Panc1 (cell line): Measurements from ENCODE around the gene DLGAP3. TPM values are rescaled to one million over a fixed set of nuclear protein-coding genes. Genes with fewer than 3 reads are reported as not detected.

ENCODE experiments used
- ATAC-seq: fragments of 200-7000 bp; cut with Tn5 transposase; 2 replicates; pipeline ENCODE4 v1.9.1; 2020; ENCODE audit warnings: mild to moderate bottlenecking, moderate library complexity
- BruUV-seq: library from RNA; stranded (reverse); fragments of 400-500 nt; replicated peaks from 2 replicates; lab custom pipeline; 2021; lab: Mats Ljungman, UMichigan
- CTCF ChIA-PET: fragments of 300-600 bp; sonication (Branson Sonifier 250); formaldehyde crosslinking; loops from one replicate; lab custom pipeline; 2022; ENCODE audit warnings: antibody characterized with exemption; lab: Charles Lee
- POLR2A ChIA-PET: fragments of 300-600 bp; sonication (Branson Sonifier 250); formaldehyde crosslinking; loops from one replicate; lab custom pipeline; 2022; ENCODE audit warnings: antibody characterized with exemption; lab: Charles Lee
- DNase-seq: peaks from one replicate; pipeline ENCODE4 v3.0.0-alpha.2; 2010; ENCODE audit warnings: low read depth, low spot score
- H3K27ac ChIP-seq: 2 replicates; pipeline ENCODE4 v1.5.1; 2011; ENCODE audit warnings: mild to moderate bottlenecking, low read length, inconsistent platforms
- H3K27me3 ChIP-seq: fragments of 200-500 bp; sonication (Bioruptor generic); 2 replicates; pipeline ENCODE4 v1.6.0; 2014; ENCODE audit warnings: low read length, inconsistent platforms; ENCODE audit not compliant: control insufficient read depth, insufficient read depth
- H3K36me3 ChIP-seq: fragments of 200-500 bp; sonication (Bioruptor generic); 2 replicates; pipeline ENCODE4 v1.5.1; 2014; ENCODE audit warnings: inconsistent platforms, mild to moderate bottlenecking, low read length, moderate library complexity; ENCODE audit not compliant: control insufficient read depth, insufficient read depth
- H3K4me1 ChIP-seq: 2 replicates; pipeline ENCODE4 v1.5.1; 2011; ENCODE audit warnings: inconsistent platforms, mild to moderate bottlenecking, low read length, moderate library complexity; ENCODE audit not compliant: control insufficient read depth, insufficient read depth
- H3K4me3 ChIP-seq, 2 experiments: 2 replicates each; pipeline ENCODE4 v1.5.1; 2011 to 2012; ENCODE audit warnings: low read depth in 2 of 2, low read length in 2 of 2, mild to moderate bottlenecking in 2 of 2, inconsistent platforms in 1 of 2, moderate library complexity in 1 of 2
- H3K9me3 ChIP-seq: fragments of 200-500 bp; sonication (Bioruptor generic); 2 replicates; pipeline ENCODE4 v1.5.1; 2014; ENCODE audit warnings: low read depth, mild to moderate bottlenecking, inconsistent platforms, low read length, moderate library complexity; ENCODE audit not compliant: control insufficient read depth, insufficient read depth
- POLR2AphosphoS5 ChIP-seq: IDR thresholded peaks from 2 replicates; pipeline ENCODE4 v1.6.1; 2012; ENCODE audit warnings: mild to moderate bottlenecking, low read depth, low read length, moderate library complexity
- REST ChIP-seq, 2 experiments: IDR thresholded peaks; 2 replicates each; pipeline ENCODE4 v1.6.1; 2011 to 2012; ENCODE audit warnings: low read depth in 2 of 2, control low read depth in 1 of 2, low read length in 1 of 2, mild to moderate bottlenecking in 1 of 2, moderate library complexity in 1 of 2; ENCODE audit not compliant: insufficient read depth in 1 of 2
- SIN3A ChIP-seq: IDR thresholded peaks from 2 replicates; pipeline ENCODE4 v1.6.1; 2012; ENCODE audit warnings: low read depth, mild to moderate bottlenecking, low read length, moderate library complexity, borderline replicate concordance; ENCODE audit not compliant: insufficient read depth
- TCF7L2 ChIP-seq: IDR thresholded peaks from 2 replicates; pipeline ENCODE4 v1.6.1; 2011; ENCODE audit warnings: mild to moderate bottlenecking, low read depth, low read length, inconsistent platforms
- in situ Hi-C: cut with HindIII; loops from 2 replicates; pipeline ENCODE4 v1.10.0; 2016; ENCODE audit warnings: low sequenced_read_pairs, low pct_unique_long_range_greater_than_20kb
- intact Hi-C: fragments of 100-400 bp; cut with micrococcal nuclease; formaldehyde crosslinking; loops from one replicate; pipeline ENCODE4 v1.10.0; 2022; ENCODE audit not compliant: unreplicated experiment
- total RNA-seq: library from RNA; stranded (reverse); gene quantifications from one replicate; pipeline ENCODE4 v1.2.1, GENCODE V29; 2021; ENCODE audit not compliant: unreplicated experiment
- TF ChIP-seq, protein P1 (sequence below): fragments of 450-650 bp; IDR thresholded peaks from 2 replicates; pipeline ENCODE4 v1.5.1; 2017; ENCODE audit warnings: mild to moderate bottlenecking

Gene DLGAP3
- total RNA-seq, 1 experiment from 2014 or later, result 0.87 TPM

- no peaks in the 10 kb centered on the region for H3K9me3 ChIP-seq
- intact Hi-C loops, result no loop called here
- H3K4me3 ChIP-seq, result no peak overlapping the region
- H3K36me3 ChIP-seq, result no peaks in the 10 kb centered on the region
- TF ChIP-seq REST (IDR thresholded peaks at IDR 0.05; ENCODE audit: insufficient read depth in 1 of 2, low read depth in 2 of 2, low read length in 1 of 2) (no peak), SIN3A (no peak), TCF7L2 (no peak), POLR2AphosphoS5 (no peak)
- TF ChIP-seq, protein P1, sequence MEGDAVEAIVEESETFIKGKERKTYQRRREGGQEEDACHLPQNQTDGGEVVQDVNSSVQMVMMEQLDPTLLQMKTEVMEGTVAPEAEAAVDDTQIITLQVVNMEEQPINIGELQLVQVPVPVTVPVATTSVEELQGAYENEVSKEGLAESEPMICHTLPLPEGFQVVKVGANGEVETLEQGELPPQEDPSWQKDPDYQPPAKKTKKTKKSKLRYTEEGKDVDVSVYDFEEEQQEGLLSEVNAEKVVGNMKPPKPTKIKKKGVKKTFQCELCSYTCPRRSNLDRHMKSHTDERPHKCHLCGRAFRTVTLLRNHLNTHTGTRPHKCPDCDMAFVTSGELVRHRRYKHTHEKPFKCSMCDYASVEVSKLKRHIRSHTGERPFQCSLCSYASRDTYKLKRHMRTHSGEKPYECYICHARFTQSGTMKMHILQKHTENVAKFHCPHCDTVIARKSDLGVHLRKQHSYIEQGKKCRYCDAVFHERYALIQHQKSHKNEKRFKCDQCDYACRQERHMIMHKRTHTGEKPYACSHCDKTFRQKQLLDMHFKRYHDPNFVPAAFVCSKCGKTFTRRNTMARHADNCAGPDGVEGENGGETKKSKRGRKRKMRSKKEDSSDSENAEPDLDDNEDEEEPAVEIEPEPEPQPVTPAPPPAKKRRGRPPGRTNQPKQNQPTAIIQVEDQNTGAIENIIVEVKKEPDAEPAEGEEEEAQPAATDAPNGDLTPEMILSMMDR, result no peak
- BruUV-seq, result no TSS peak
- H3K27me3 ChIP-seq, result peaks cover 6% of the 10 kb centered on the region; the same call in 1 of the 2 replicates
- POLR2A ChIA-PET, result no interaction called here
- CTCF ChIA-PET, result no interaction called here
- DNase-seq (no peak), ATAC-seq (no peak)
- in situ Hi-C loops, result no loop called here
- H3K27ac ChIP-seq, result no peak overlapping the region
- H3K4me1 ChIP-seq, result no peaks in the 10 kb centered on the region
Measured at GRCh38 chr1:34918386-34918976, 11.0 kb downstream of the DLGAP3 start.

DNA sequence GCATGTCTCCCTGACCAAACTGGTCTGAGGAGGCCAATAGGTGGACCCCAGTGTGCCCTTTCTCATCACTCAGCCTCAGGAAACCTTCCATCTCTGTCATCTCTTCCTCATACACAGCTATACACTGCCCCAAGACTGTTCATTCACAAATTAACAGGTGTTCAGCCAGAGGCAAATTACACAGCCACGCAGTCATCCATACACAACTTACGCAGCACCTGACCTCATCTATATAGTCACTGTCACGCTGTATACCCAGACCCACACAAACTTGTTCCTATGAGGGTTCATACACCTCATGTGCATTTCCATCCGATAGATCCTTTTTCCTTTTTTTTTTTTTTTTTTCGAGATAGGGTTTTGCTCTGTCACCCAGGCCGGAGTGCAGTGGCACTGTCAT, 12.4 kb downstream of the DLGAP3 start:
- Histone ChIP-seq H3K4me3 (no peak overlapping the region), H3K27ac (no peak overlapping the region), H3K36me3 (no peaks in the 10 kb centered on the region), H3K27me3 (peaks cover 3% of the 10 kb centered on the region), H3K4me1 (no peaks in the 10 kb centered on the region), H3K9me3 (no peaks in the 10 kb centered on the region)
- ChIA-PET CTCF (no interaction called here), POLR2A (no interaction called here)
- no peak for DNase-seq
- no TSS peak for BruUV-seq
- no peak for TF ChIP-seq POLR2AphosphoS5
- TF ChIP-seq REST (IDR thresholded peaks at IDR 0.05; ENCODE audit: insufficient read depth in 1 of 2, low read depth in 2 of 2, low read length in 1 of 2), result no peak
- no peak for TF ChIP-seq SIN3A
- TF ChIP-seq, protein P1, result no peak
- TF ChIP-seq TCF7L2, result no peak
- no peak for ATAC-seq
- intact Hi-C loops (no loop called here), in situ Hi-C loops (no loop called here)
